Measurements from ENCODE around the gene TAB2.

DNA sequence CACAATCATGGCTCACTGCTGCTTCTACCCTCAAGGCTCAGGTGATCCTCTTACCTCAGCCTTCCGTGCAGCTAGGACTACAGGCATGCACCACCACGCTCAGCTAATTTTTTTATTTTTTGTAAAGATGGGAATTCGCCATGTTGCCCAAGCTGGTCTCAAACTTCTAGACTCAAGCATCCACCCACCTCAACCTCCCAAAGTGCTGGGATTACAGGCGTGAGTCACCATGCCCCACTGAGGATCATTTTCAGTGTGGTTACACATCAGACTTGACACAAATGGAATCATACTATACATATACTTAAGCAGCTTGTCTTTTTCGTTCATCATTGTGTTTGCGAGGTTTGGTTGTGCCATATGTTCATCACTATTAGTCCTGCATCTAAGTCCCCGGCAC lies 140.7 kb downstream of the TAB2 start:
- TF ChIP-seq GATA2 (IDR thresholded peaks at IDR 0.05; ENCODE audit: low read depth, low read length) (no peak), GATA3 (IDR thresholded peaks at IDR 0.05; ENCODE audit: low read depth, low read length) (no peak)

All from SH-SY5Y (cell line).